ENCODE measurements around the gene UROS.

- TF ChIP-seq TAF1 (IDR thresholded peaks at IDR 0.05; ENCODE audit: low read depth) = no peak
- TF ChIP-seq, protein P1, sequence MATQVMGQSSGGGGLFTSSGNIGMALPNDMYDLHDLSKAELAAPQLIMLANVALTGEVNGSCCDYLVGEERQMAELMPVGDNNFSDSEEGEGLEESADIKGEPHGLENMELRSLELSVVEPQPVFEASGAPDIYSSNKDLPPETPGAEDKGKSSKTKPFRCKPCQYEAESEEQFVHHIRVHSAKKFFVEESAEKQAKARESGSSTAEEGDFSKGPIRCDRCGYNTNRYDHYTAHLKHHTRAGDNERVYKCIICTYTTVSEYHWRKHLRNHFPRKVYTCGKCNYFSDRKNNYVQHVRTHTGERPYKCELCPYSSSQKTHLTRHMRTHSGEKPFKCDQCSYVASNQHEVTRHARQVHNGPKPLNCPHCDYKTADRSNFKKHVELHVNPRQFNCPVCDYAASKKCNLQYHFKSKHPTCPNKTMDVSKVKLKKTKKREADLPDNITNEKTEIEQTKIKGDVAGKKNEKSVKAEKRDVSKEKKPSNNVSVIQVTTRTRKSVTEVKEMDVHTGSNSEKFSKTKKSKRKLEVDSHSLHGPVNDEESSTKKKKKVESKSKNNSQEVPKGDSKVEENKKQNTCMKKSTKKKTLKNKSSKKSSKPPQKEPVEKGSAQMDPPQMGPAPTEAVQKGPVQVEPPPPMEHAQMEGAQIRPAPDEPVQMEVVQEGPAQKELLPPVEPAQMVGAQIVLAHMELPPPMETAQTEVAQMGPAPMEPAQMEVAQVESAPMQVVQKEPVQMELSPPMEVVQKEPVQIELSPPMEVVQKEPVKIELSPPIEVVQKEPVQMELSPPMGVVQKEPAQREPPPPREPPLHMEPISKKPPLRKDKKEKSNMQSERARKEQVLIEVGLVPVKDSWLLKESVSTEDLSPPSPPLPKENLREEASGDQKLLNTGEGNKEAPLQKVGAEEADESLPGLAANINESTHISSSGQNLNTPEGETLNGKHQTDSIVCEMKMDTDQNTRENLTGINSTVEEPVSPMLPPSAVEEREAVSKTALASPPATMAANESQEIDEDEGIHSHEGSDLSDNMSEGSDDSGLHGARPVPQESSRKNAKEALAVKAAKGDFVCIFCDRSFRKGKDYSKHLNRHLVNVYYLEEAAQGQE (IDR thresholded peaks at IDR 0.05; ENCODE audit: borderline replicate concordance) = no peak
- TF ChIP-seq, protein P2, sequence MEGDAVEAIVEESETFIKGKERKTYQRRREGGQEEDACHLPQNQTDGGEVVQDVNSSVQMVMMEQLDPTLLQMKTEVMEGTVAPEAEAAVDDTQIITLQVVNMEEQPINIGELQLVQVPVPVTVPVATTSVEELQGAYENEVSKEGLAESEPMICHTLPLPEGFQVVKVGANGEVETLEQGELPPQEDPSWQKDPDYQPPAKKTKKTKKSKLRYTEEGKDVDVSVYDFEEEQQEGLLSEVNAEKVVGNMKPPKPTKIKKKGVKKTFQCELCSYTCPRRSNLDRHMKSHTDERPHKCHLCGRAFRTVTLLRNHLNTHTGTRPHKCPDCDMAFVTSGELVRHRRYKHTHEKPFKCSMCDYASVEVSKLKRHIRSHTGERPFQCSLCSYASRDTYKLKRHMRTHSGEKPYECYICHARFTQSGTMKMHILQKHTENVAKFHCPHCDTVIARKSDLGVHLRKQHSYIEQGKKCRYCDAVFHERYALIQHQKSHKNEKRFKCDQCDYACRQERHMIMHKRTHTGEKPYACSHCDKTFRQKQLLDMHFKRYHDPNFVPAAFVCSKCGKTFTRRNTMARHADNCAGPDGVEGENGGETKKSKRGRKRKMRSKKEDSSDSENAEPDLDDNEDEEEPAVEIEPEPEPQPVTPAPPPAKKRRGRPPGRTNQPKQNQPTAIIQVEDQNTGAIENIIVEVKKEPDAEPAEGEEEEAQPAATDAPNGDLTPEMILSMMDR (IDR thresholded peaks at IDR 0.05; ENCODE audit: poor library complexity, severe bottlenecking) = no peak
- no peak for TF ChIP-seq POLR2AphosphoS5 (IDR thresholded peaks at IDR 0.05)
These were observed 24.9 kb downstream of the UROS start for GRCh38 chr10:125797994-125798662.

Measured in neural cell (in vitro differentiated cells).